Measurements from ENCODE around the gene ECI1. TPM values are rescaled to one million over a fixed set of nuclear protein-coding genes. Genes with fewer than 3 reads are reported as not detected.

Gene ECI1
- 100 to 1,000 TPM; 109 to 134 TPM for total RNA-seq

GRCh38 chr16:2251296-2252111 is at the start of gene ECI1:
Gene ECI1 (minus strand): TSS chr16:2251587. CDS start chr16:2251566, 21 bp downstream.
- intact Hi-C loops (cut with DNase I), result no loop called here

GRCh38 chr16:2299915-2300192 is 48.5 kb upstream of the ECI1 start:
- H3K4me1 ChIP-seq, result no peaks in the 10 kb centered on the region
- H3K9me3 ChIP-seq, result no peaks in the 10 kb centered on the region
- TF ChIP-seq CTCF (IDR thresholded peaks at IDR 0.05), result no peak
- H3K9ac ChIP-seq (ENCODE audit: low read depth in 2 of 2, low read length in 2 of 2), result no peak overlapping the region
- no peak for DNase-seq
- H3K36me3 ChIP-seq, result no peaks in the 10 kb centered on the region
- intact Hi-C loops (cut with DNase I), result no loop called here
- no peak overlapping the region for H3K27ac ChIP-seq
- H3K4me3 ChIP-seq, result no peak overlapping the region
- no peaks in the 10 kb centered on the region for H3K27me3 ChIP-seq

More at GRCh38 chr16:2251296-2252111, at the start of gene ECI1:
- TF ChIP-seq CTCF (IDR thresholded peaks at IDR 0.05), result peak; percentile 73
- Histone ChIP-seq H3K9ac (ENCODE audit: low read depth in 2 of 2, low read length in 2 of 2) (peak within 1 kb of the TSS; percentile 70 to 93), H3K9me3 (no peaks in the 10 kb centered on the region), H3K4me3 (peak within 1 kb of the TSS; percentile 42), H3K27ac (peak within 1 kb of the TSS; percentile 88), H3K4me1 (peaks cover 9% of the 10 kb centered on the region), H3K36me3 (peaks cover 14% of the 10 kb centered on the region), H3K27me3 (no peaks in the 10 kb centered on the region)
- peak; percentile 97 for DNase-seq

- no peaks in the 10 kb centered on the region for H3K4me1 ChIP-seq
- no peaks in the 10 kb centered on the region for H3K36me3 ChIP-seq
- DNase-seq, result no peak
- no peak for TF ChIP-seq CTCF (IDR thresholded peaks at IDR 0.05)
- no peak overlapping the region for H3K4me3 ChIP-seq
- no peaks in the 10 kb centered on the region for H3K27me3 ChIP-seq
- intact Hi-C loops (cut with DNase I), result no loop called here
- no peak overlapping the region for H3K9ac ChIP-seq (ENCODE audit: low read depth in 2 of 2, low read length in 2 of 2)
- no peaks in the 10 kb centered on the region for H3K9me3 ChIP-seq
- no peak overlapping the region for H3K27ac ChIP-seq
These were observed 47.9 kb upstream of the ECI1 start for GRCh38 chr16:2299121-2299914.

GRCh38 chr16:2298621-2299020 is 47.2 kb upstream of the ECI1 start:
- intact Hi-C loops (cut with DNase I), result no loop called here
- H3K9ac ChIP-seq (ENCODE audit: low read depth in 2 of 2, low read length in 2 of 2), result no peak overlapping the region
- H3K9me3 ChIP-seq, result no peaks in the 10 kb centered on the region
- no peak for DNase-seq
- no peaks in the 10 kb centered on the region for H3K27me3 ChIP-seq
- no peak overlapping the region for H3K4me3 ChIP-seq
- no peak overlapping the region for H3K27ac ChIP-seq
- no peaks in the 10 kb centered on the region for H3K4me1 ChIP-seq
- TF ChIP-seq CTCF (IDR thresholded peaks at IDR 0.05), result no peak
- H3K36me3 ChIP-seq, result no peaks in the 10 kb centered on the region

- H3K36me3 ChIP-seq, result no peaks in the 10 kb centered on the region
These were observed 46.1 kb upstream of the ECI1 start for GRCh38 chr16:2297506-2297860.

More at GRCh38 chr16:2297506-2297860, 46.1 kb upstream of the ECI1 start:
- intact Hi-C loops (cut with DNase I), result no loop called here
- no peak overlapping the region for H3K27ac ChIP-seq
- H3K4me1 ChIP-seq, result no peaks in the 10 kb centered on the region
- no peaks in the 10 kb centered on the region for H3K9me3 ChIP-seq
- no peak for TF ChIP-seq CTCF (IDR thresholded peaks at IDR 0.05)
- H3K27me3 ChIP-seq, result no peaks in the 10 kb centered on the region
- DNase-seq, result no peak
- no peak overlapping the region for H3K4me3 ChIP-seq
- no peak overlapping the region for H3K9ac ChIP-seq (ENCODE audit: low read depth in 2 of 2, low read length in 2 of 2)
